Nephron progenitor cell (in vitro differentiated cells): ENCODE measurements around the gene CXCL5.

Experiments
- DNase-seq: peaks from one replicate; pipeline ENCODE4 v3.0.0; 2021
- H3K27ac Mint-ChIP-seq: 2 replicates; pipeline ENCODE4 v1.8.0; 2021; ENCODE audit warnings: mild to moderate bottlenecking, moderate library complexity, mixed read lengths
- H3K27me3 Mint-ChIP-seq: 2 replicates; pipeline ENCODE4 v1.8.0; 2021; ENCODE audit warnings: mild to moderate bottlenecking, low read depth, mixed read lengths; ENCODE audit not compliant: poor library complexity
- H3K36me3 Mint-ChIP-seq: 2 replicates; pipeline ENCODE4 v1.8.0; 2021; ENCODE audit warnings: low read depth, mixed read lengths
- H3K4me1 Mint-ChIP-seq: 2 replicates; pipeline ENCODE4 v1.8.0; 2021; ENCODE audit warnings: mixed read lengths
- H3K4me3 Mint-ChIP-seq: 2 replicates; pipeline ENCODE4 v1.8.0; 2021; ENCODE audit warnings: mild to moderate bottlenecking, moderate library complexity, mixed read lengths
- H3K9me3 Mint-ChIP-seq: 2 replicates; pipeline ENCODE4 v1.8.0; 2021; ENCODE audit warnings: mild to moderate bottlenecking, moderate library complexity, mixed read lengths
- TF ChIP-seq, protein P1 (sequence below): fragments of 200-600 bp; sonication (generic); IDR thresholded peaks from 2 replicates; pipeline ENCODE4 v1.5.0; 2021; ENCODE audit warnings: antibody characterized with exemption

Gene CXCL5

DNA sequence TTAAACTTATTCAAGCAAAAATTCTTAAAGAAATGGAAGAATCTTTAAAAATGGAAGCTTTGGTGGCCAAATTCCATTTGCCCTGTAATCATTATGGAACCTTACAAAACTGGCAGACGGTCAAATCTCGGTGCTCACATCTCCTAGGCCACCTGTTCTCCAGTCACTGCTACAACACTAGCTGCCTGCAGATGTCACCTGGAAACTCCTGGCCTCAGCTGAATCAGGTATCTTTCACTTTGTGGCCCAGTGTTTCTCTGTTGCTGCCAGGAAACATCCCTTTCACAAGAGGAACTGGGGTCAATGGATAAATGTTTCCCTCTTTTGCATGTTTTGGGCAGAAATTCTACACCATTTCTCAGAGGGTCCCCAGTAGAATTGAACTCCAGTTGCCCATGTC is 44.2 kb upstream of the CXCL5 start:
- H3K36me3 Mint-ChIP-seq, result no peaks in the 10 kb centered on the region
- H3K27ac Mint-ChIP-seq, result no peak overlapping the region
- no peak for DNase-seq
- peaks cover 7% of the 10 kb centered on the region for H3K4me1 Mint-ChIP-seq
- H3K9me3 Mint-ChIP-seq, result peaks cover 11% of the 10 kb centered on the region
- TF ChIP-seq, protein P1, sequence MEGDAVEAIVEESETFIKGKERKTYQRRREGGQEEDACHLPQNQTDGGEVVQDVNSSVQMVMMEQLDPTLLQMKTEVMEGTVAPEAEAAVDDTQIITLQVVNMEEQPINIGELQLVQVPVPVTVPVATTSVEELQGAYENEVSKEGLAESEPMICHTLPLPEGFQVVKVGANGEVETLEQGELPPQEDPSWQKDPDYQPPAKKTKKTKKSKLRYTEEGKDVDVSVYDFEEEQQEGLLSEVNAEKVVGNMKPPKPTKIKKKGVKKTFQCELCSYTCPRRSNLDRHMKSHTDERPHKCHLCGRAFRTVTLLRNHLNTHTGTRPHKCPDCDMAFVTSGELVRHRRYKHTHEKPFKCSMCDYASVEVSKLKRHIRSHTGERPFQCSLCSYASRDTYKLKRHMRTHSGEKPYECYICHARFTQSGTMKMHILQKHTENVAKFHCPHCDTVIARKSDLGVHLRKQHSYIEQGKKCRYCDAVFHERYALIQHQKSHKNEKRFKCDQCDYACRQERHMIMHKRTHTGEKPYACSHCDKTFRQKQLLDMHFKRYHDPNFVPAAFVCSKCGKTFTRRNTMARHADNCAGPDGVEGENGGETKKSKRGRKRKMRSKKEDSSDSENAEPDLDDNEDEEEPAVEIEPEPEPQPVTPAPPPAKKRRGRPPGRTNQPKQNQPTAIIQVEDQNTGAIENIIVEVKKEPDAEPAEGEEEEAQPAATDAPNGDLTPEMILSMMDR, result no peak
- H3K4me3 Mint-ChIP-seq, result no peak overlapping the region
- H3K27me3 Mint-ChIP-seq, result peaks cover 49% of the 10 kb centered on the region

DNA sequence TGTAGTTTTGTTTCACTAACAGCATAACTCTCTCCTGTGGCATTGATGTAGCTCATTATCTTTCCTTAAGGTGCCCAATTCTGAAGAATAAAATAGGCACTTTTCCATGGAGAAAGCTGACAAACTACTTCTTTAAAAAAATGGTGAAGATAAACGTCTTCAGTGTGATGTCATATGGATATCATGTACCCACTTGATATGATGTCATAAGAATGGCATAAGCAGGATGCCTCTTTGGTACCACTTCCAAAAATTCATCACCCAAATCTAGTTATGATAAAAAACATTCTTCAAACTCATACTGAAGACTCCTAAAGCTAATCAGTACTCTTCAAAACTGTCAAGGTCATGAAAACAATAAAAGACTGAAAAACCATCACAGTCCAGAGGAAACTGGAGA is 42.9 kb upstream of the CXCL5 start:
- H3K27me3 Mint-ChIP-seq, result peaks cover 58% of the 10 kb centered on the region
- no peak overlapping the region for H3K27ac Mint-ChIP-seq
- no peak overlapping the region for H3K4me3 Mint-ChIP-seq

DNA sequence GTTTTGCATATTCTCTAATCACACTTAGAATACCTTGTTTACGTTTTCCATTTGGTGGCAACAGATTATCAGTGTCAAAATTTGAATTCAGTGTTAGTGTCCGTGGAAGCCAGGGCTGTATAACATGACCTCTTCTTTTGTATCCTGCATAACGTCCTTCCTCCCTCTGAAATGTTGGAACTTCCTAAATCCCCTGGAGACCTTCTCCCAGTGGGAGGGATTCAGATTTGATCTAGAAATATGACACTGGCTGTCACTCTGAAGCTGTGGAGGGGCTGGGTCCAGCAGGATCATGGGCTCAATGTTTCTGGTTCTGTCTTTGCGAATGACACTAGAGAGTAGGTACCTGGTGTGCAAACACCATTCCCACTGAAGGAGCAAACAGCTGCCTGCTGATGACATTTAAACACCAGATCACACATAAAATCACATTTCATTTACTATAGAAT is 40.9 kb upstream of the CXCL5 start:
- no peak for DNase-seq
- Mint-ChIP-seq H3K27ac (no peak overlapping the region), H3K4me1 (peaks cover 7% of the 10 kb centered on the region), H3K36me3 (no peaks in the 10 kb centered on the region), H3K4me3 (peak overlapping the region; percentile 91), H3K9me3 (no peaks in the 10 kb centered on the region), H3K27me3 (peaks cover 72% of the 10 kb centered on the region)
- TF ChIP-seq, protein P1, result no peak

More for the DNA sequence above, 42.9 kb upstream of the CXCL5 start:
- DNase-seq, result no peak
- Mint-ChIP-seq H3K4me1 (peaks cover 7% of the 10 kb centered on the region), H3K9me3 (no peaks in the 10 kb centered on the region), H3K36me3 (no peaks in the 10 kb centered on the region)
- TF ChIP-seq, protein P1, result no peak

DNA sequence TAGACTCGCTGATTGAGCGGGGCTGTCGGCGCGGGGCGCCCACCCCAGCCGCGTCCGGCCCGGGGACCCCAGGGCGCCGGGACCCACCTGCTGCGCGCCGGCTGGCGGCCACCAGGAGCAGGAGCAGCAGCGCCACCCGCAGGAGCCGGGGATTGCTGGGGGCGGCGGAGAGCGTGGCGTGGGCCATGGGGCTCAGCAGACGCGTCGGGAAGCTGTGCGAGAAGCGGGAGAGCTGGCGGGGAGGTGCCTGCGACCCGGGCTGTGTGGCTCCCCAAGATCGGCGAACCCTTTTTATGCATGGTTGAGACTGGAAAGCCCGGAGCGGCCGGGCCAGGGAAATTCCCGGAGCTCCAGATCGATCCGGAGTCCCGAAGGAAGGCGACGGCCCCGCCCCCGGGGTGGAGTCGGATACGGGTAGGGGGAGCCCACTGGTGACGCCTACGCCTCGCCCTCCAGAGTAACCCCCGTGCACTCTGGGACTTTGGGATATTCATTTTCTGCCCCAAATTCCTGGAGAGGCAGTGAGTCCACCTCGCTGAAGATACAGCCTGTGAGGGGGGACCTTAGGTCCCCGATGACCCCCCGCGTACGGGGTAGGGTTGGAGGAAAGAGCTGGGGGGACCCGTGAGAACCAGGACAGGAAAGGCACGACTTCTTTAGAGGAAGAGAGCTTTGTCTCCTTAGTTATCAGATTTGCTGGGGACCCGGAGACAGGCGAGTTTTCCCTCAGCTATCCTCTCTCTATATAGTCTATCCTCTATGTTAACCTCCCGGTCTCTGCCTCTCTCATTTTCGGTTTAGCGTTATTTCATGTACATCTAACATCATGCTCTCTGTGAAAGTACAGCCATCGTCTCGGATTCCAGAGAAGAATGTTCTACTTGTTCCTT is 40.2 kb upstream of the CXCL5 start, which contains the start of gene CXCL3:
TSS of gene CXCL3 (minus strand) at position 265 of the 890 bp plus-strand sequence. CDS start at position 187, 78 bp downstream.
- Mint-ChIP-seq H3K9me3 (no peaks in the 10 kb centered on the region), H3K4me1 (peaks cover 7% of the 10 kb centered on the region), H3K36me3 (no peaks in the 10 kb centered on the region), H3K27ac (no peak within 1 kb of the TSS), H3K27me3 (peaks cover 77% of the 10 kb centered on the region), H3K4me3 (peak within 1 kb of the TSS; percentile 91)
- peak; percentile 86 for DNase-seq
- TF ChIP-seq, protein P1, result no peak

DNA sequence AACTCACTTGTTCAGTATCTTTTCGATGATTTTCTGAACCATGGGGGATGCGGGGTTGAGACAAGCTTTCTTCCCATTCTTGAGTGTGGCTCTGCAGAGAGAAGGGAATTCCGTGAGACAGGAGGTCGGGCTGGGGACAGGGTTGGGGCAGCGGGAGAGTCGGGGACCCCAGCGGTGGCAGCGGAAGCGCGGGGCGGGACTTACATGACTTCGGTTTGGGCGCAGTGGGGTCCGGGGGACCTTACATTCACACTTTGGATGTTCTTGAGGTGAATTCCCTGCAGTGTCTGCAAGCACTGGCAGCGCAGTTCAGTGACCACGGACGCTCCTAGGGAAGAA is 39.6 kb upstream of the CXCL5 start:
- Mint-ChIP-seq H3K36me3 (no peaks in the 10 kb centered on the region), H3K27me3 (peaks cover 74% of the 10 kb centered on the region), H3K9me3 (no peaks in the 10 kb centered on the region), H3K4me1 (peaks cover 7% of the 10 kb centered on the region), H3K27ac (no peak overlapping the region), H3K4me3 (peak overlapping the region; percentile 91)
- peak; percentile 31 for DNase-seq
- TF ChIP-seq, protein P1, result no peak
